Tibial artery (tissue), 4 donors: Measurements from ENCODE around the gene SH3TC2.

Source experiments
- DNase-seq, 2 donors: peaks; one replicate each; pipeline ENCODE4 v3.0.0-alpha.2; 2019
- H3K27ac ChIP-seq, 2 donors: fragments of 200-600 bp; sonication (generic) in 1 of 2; 1 replicate in 1 of 2; 2 replicates in 1 of 2; pipeline ENCODE4 v1.5.1; 2018 to 2019; ENCODE audit warnings: mild to moderate bottlenecking in 1 of 2
- H3K27me3 ChIP-seq, 2 donors: fragments of 200-600 bp; sonication (generic) in 1 of 2; one replicate each; pipeline versions ENCODE4 v1.5.1 to v1.6.0; 2016 to 2019
- H3K36me3 ChIP-seq, 3 donors: fragments of 200-600 bp; sonication (generic) in 2 of 3; one replicate each; pipeline ENCODE4 v1.5.1; 2016 to 2019; ENCODE audit warnings: mild to moderate bottlenecking in 2 of 3
- H3K4me1 ChIP-seq, 4 donors: fragments of 200-600 bp; sonication (generic) in 2 of 4; 1 replicate in 3 of 4; 2 replicates in 1 of 4; pipeline ENCODE4 v1.5.1; 2016 to 2019
- H3K4me3 ChIP-seq, 2 donors: fragments of 200-600 bp; sonication (generic) in 1 of 2; 1 replicate in 1 of 2; 2 replicates in 1 of 2; pipeline ENCODE4 v1.5.1; 2018 to 2019; ENCODE audit warnings: mild to moderate bottlenecking in 2 of 2
- H3K9me3 ChIP-seq, 3 donors: fragments of 200-600 bp; sonication (generic) in 1 of 3; one replicate each; pipeline ENCODE4 v1.5.1; 2016 to 2019
- intact Hi-C: fragments of 100-400 bp; cut with DNase I; formaldehyde crosslinking; loops from one replicate; pipeline ENCODE4 v1.15.0; 2023; ENCODE audit warnings: low total_unique reads
- TF ChIP-seq, protein P1 (sequence below), 2 experiments: fragments of 200-600 bp in 1 of 2; fragments of 450-650 bp in 1 of 2; IDR thresholded peaks; one replicate each; pipeline ENCODE4 v1.5.1; 2017 to 2019; ENCODE audit warnings: antibody characterized with exemption in 2 of 2, mild to moderate bottlenecking in 1 of 2, moderate library complexity in 1 of 2

SH3TC2 gene

DNA sequence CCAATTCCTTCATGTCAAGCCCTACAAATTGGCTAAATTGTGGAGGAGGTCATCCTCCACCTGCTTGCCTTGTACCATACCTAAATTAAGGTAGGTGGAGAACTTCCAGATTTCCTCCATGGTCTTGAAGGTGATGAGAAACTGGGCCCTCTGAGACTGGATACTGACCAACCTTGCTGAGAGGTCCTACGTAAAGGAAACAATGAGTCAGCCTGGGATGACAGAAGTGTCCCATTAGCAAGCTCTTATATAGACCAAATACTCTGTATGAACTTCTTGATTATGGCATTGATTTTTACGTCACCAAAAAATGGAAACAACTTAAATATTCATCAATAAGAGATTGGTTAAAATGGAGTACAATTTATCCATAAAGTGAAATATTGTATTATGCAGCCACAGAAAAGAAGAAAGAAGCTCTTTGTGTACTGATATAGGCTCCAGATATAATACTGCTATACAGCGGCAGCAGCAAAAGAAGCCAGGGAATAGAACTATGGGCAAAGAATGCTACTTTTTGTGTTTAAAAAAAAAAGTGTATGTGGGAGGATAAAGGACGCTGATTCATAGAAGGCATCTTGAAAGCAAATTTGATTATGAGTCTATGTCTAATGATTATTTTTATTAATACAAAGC, 18.3 kb downstream of the SH3TC2 start:
- TF ChIP-seq, protein P1, sequence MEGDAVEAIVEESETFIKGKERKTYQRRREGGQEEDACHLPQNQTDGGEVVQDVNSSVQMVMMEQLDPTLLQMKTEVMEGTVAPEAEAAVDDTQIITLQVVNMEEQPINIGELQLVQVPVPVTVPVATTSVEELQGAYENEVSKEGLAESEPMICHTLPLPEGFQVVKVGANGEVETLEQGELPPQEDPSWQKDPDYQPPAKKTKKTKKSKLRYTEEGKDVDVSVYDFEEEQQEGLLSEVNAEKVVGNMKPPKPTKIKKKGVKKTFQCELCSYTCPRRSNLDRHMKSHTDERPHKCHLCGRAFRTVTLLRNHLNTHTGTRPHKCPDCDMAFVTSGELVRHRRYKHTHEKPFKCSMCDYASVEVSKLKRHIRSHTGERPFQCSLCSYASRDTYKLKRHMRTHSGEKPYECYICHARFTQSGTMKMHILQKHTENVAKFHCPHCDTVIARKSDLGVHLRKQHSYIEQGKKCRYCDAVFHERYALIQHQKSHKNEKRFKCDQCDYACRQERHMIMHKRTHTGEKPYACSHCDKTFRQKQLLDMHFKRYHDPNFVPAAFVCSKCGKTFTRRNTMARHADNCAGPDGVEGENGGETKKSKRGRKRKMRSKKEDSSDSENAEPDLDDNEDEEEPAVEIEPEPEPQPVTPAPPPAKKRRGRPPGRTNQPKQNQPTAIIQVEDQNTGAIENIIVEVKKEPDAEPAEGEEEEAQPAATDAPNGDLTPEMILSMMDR (IDR thresholded peaks at IDR 0.05) = no peak
- no peaks in the 10 kb centered on the region for H3K9me3 ChIP-seq
- H3K4me3 ChIP-seq = no peak overlapping the region
- H3K27ac ChIP-seq = no peak overlapping the region
- H3K36me3 ChIP-seq = no peaks in the 10 kb centered on the region
- intact Hi-C loops = no loop called here
- no peaks in the 10 kb centered on the region for H3K27me3 ChIP-seq
- H3K4me1 ChIP-seq = no peaks in the 10 kb centered on the region
- DNase-seq = no peak

DNA sequence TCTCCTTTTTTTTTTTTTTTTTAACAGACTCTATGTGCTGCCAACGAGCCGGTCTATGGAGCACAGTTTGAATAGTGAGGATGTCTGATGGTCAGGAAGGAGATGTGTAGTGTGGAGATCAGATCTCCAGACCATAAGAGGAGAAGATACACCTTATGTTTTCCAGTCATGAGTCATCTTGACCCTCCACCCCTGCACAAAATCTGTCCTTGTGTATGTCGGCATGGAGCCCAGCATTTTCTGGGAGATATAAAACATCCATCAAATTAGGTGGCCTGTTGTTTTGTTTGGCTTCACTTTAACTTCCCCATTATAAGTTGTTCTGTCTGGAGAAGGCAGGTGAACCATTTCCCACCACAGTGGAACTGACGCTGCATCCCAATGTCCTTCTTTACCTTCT, 19.2 kb downstream of the SH3TC2 start:
- H3K4me1 ChIP-seq = no peaks in the 10 kb centered on the region
- H3K27ac ChIP-seq = no peak overlapping the region
- DNase-seq = no peak
- no peaks in the 10 kb centered on the region for H3K36me3 ChIP-seq
- intact Hi-C loops = no loop called here
- H3K9me3 ChIP-seq = no peaks in the 10 kb centered on the region
- H3K4me3 ChIP-seq = no peak overlapping the region
- TF ChIP-seq, protein P1 (IDR thresholded peaks at IDR 0.05) = no peak
- no peaks in the 10 kb centered on the region for H3K27me3 ChIP-seq

- H3K4me3 ChIP-seq = no peak overlapping the region
- no peaks in the 10 kb centered on the region for H3K9me3 ChIP-seq
- no peak overlapping the region for H3K27ac ChIP-seq
- intact Hi-C loops = no loop called here
- no peaks in the 10 kb centered on the region for H3K4me1 ChIP-seq
- DNase-seq = no peak
- no peaks in the 10 kb centered on the region for H3K36me3 ChIP-seq
- TF ChIP-seq, protein P1 (IDR thresholded peaks at IDR 0.05) = no peak
- H3K27me3 ChIP-seq = no peaks in the 10 kb centered on the region
These were observed 20.0 kb downstream of the SH3TC2 start for GRCh38 chr5:149042865-149043264.

DNA sequence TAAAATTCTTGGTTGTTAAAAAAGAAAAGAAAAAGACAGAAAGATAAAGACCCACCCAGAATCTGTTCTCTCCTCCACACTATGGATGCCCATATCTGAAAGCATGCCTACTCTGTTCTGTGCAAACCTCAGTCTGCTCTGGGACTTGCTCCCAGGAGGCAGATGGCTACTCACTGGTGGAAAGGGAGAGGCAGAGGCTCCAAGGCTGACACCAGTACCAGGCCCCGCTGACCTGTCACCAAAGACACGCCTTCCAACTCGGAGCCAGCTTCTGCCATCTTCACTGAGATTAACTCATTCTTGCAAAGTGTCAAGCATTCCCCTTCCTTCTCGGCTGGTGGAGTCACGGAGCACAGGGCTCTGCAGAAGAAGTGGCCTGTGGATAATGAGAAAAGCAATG, 21.6 kb downstream of the SH3TC2 start:
- Histone ChIP-seq H3K4me1 (no peaks in the 10 kb centered on the region), H3K27ac (no peak overlapping the region), H3K27me3 (no peaks in the 10 kb centered on the region), H3K4me3 (no peak overlapping the region), H3K36me3 (no peaks in the 10 kb centered on the region), H3K9me3 (no peaks in the 10 kb centered on the region)
- intact Hi-C loops = no loop called here
- TF ChIP-seq, protein P1 (IDR thresholded peaks at IDR 0.05) = no peak
- DNase-seq = no peak

GRCh38 chr5:149040421-149040820, 22.4 kb downstream of the SH3TC2 start:
- no peak for DNase-seq
- TF ChIP-seq, protein P1 (IDR thresholded peaks at IDR 0.05) = no peak
- H3K4me3 ChIP-seq = no peak overlapping the region
- intact Hi-C loops = no loop called here
- no peaks in the 10 kb centered on the region for H3K36me3 ChIP-seq
- H3K27ac ChIP-seq = no peak overlapping the region
- no peaks in the 10 kb centered on the region for H3K27me3 ChIP-seq
- no peaks in the 10 kb centered on the region for H3K9me3 ChIP-seq
- no peaks in the 10 kb centered on the region for H3K4me1 ChIP-seq

- Histone ChIP-seq H3K4me3 (no peak overlapping the region), H3K9me3 (no peaks in the 10 kb centered on the region), H3K27ac (no peak overlapping the region), H3K4me1 (no peaks in the 10 kb centered on the region), H3K27me3 (no peaks in the 10 kb centered on the region), H3K36me3 (no peaks in the 10 kb centered on the region)
- intact Hi-C loops = loop anchor here (10.0 kb wide), 2 partner anchors 305 to 595 kb away; no protein-coding TSS in a partner anchor
- TF ChIP-seq, protein P1 (IDR thresholded peaks at IDR 0.05) = no peak
- no peak for DNase-seq
These were observed 23.4 kb downstream of the SH3TC2 start for GRCh38 chr5:149039506-149039905.
